Measurements from ENCODE around the gene TUBE1. TPM values are rescaled to one million over a fixed set of nuclear protein-coding genes. Genes with fewer than 3 reads are reported as not detected.
"Not testable (repeated sequence)": the region's sequence is repeated elsewhere in the genome, so short reads cannot be mapped to it uniquely, and the experiment has no call there.

TUBE1 gene
- total and polyA plus RNA-seq, 9 donors = 16.0 to 53.0 (median 25.9) TPM

DNA sequence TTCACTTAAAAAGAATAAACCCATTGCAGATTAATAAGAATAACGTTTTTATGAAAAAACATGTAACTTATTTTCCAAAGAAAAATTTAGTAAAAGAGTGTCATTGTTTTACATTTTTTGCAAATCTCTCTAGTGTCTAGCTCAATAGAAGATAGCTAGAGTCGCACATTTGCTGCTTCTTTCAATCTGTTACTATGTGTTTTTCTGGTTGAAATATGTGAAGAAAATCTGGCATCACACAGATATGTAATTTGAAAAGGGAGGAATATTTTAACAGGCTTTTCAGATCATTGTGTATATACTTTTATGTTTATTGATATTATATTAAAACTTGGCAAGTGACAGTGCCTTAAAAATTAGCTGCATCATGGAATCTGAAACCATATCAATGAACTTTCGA is 24.3 kb downstream of the TUBE1 start:
- no peaks in the 10 kb centered on the region for H3K27me3 ChIP-seq
- no peak for DNase-seq
- no peak for TF ChIP-seq POLR2A (IDR thresholded peaks at IDR 0.05)
- no peak overlapping the region for H3K4me3 ChIP-seq
- intact Hi-C loops (cut with DNase I) = no loop called here
- H3K9me3 ChIP-seq = no peaks in the 10 kb centered on the region
- no peak overlapping the region for H3K27ac ChIP-seq
- WGBS, 3 donors = 65 to 84% (median 66%) methylated on average over 3 of the region's 3 CpGs
- H3K36me3 ChIP-seq = no peaks in the 10 kb centered on the region
- H3K4me1 ChIP-seq (ENCODE audit: insufficient read depth) = no peaks in the 10 kb centered on the region

DNA sequence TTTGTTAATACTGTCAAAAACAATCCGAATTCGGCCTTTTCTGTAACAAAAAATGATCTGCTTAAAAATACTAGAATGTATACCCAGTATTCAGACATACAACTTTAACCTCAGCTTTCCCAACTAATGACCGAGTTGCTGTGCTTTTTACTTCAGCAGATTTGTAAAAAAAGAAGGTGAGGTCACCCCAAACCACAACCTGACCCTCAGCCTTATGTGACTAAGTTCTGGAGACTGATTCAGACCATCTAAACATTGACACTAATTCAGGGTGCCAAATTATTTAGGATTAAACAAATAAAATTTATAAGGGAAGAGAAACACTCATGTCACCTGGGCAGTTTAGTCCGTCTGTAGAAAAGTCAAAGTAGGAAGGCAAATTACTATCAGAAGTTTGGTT is 25.7 kb downstream of the TUBE1 start:
- H3K9me3 ChIP-seq = no peaks in the 10 kb centered on the region
- no peak overlapping the region for H3K27ac ChIP-seq
- DNase-seq = no peak
- H3K4me1 ChIP-seq (ENCODE audit: insufficient read depth) = no peaks in the 10 kb centered on the region
- H3K27me3 ChIP-seq = no peaks in the 10 kb centered on the region
- TF ChIP-seq POLR2A (IDR thresholded peaks at IDR 0.05) (no peak), EP300 (IDR thresholded peaks at IDR 0.05) (no peak)
- TF ChIP-seq, protein P1, sequence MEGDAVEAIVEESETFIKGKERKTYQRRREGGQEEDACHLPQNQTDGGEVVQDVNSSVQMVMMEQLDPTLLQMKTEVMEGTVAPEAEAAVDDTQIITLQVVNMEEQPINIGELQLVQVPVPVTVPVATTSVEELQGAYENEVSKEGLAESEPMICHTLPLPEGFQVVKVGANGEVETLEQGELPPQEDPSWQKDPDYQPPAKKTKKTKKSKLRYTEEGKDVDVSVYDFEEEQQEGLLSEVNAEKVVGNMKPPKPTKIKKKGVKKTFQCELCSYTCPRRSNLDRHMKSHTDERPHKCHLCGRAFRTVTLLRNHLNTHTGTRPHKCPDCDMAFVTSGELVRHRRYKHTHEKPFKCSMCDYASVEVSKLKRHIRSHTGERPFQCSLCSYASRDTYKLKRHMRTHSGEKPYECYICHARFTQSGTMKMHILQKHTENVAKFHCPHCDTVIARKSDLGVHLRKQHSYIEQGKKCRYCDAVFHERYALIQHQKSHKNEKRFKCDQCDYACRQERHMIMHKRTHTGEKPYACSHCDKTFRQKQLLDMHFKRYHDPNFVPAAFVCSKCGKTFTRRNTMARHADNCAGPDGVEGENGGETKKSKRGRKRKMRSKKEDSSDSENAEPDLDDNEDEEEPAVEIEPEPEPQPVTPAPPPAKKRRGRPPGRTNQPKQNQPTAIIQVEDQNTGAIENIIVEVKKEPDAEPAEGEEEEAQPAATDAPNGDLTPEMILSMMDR (IDR thresholded peaks at IDR 0.05) = no peak
- intact Hi-C loops (cut with DNase I) = no loop called here
- no peak overlapping the region for H3K4me3 ChIP-seq
- 93 to 97% (median 94%) methylated on average over 4 of the region's 4 CpGs for WGBS, 3 donors
- H3K36me3 ChIP-seq = no peaks in the 10 kb centered on the region

DNA sequence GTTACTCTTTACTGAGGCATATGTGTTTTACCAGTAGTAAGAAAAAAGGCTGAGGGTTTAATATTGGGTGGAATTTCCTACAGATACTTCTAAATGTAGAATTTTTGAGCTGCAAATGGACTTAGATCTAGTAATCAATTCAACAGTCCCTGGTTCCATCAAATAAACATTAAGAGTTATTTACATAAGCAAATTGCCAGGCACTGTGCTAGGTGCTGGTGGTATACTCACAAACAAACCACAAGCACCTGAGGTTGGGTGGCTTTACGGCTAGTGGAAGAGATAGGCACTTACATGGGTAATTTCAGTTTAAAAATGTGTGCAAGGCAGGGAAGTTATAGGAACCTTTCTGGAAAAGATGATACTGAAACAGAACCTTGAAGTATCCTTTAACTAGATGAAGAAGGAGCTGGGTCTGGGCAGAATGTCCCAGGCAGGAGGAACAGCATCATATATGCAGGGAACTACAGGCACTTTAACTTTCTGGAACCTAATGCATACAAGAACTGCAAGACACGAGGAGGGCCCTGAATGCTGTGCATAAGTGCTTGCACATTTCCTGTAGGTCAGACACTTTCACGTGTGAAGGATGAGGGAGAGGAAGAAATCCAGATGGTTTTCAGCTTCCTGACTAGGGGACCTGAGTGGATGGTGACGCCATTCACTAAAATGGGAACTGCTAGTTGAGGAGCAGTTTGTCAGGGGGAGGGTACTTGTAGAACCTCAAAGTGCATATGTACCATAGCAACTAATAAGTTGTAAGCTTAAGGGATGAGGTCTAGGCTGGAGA is 28.8 kb downstream of the TUBE1 start:
- intact Hi-C loops (cut with DNase I) = no loop called here
- 73 to 82% (median 80%) methylated on average over 4 of the region's 4 CpGs for WGBS, 3 donors

DNA sequence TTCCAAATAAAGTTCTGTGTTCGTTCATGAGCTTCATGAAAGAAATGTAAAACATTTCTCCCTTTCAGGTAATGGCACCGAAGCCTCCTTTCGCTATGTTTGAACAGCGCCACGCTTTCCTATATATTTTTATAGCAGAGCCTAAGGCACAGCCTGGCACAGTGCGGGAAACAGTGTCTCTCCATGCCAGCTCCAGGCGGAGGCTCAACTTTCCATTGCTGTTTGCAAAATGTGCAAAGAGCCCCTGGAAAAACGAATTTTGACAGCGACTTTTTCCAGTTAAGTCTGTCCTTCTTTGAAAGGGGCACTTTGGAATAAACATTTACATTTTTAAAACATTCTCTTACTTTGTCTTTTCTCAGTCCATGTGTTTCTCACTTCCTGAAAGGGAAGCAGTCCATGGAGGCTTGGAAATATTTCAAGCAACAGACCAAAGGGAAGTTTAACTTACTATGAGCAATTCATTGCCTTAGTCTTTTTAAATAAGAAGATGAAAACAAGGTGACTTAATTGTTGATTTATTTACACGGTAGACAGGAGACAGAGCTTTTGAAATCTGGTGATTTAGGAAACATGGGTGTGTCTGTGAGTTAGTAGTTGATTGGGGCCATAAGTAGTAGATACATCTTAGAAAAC is 32.6 kb downstream of the TUBE1 start:
- H3K9me3 ChIP-seq = no peaks in the 10 kb centered on the region
- intact Hi-C loops (cut with DNase I) = no loop called here
- H3K36me3 ChIP-seq = no peaks in the 10 kb centered on the region
- TF ChIP-seq, protein P1 (IDR thresholded peaks at IDR 0.05) = no peak
- TF ChIP-seq POLR2A (IDR thresholded peaks at IDR 0.05) (no peak), EP300 (IDR thresholded peaks at IDR 0.05) (no peak)
- H3K4me3 ChIP-seq = no peak overlapping the region
- 80 to 82% (median 81%) methylated on average over 10 of the region's 10 CpGs for WGBS, 3 donors
- H3K27ac ChIP-seq = no peak overlapping the region
- no peaks in the 10 kb centered on the region for H3K4me1 ChIP-seq (ENCODE audit: insufficient read depth)
- DNase-seq = no peak
- H3K27me3 ChIP-seq = no peaks in the 10 kb centered on the region

More for the DNA sequence above, 28.8 kb downstream of the TUBE1 start:
- Histone ChIP-seq H3K27ac (no peak overlapping the region), H3K9me3 (no peaks in the 10 kb centered on the region), H3K4me3 (no peak overlapping the region), H3K27me3 (no peaks in the 10 kb centered on the region), H3K36me3 (no peaks in the 10 kb centered on the region), H3K4me1 (ENCODE audit: insufficient read depth) (no peaks in the 10 kb centered on the region)
- TF ChIP-seq, protein P1 (IDR thresholded peaks at IDR 0.05) = no peak
- TF ChIP-seq POLR2A (IDR thresholded peaks at IDR 0.05) (no peak), EP300 (IDR thresholded peaks at IDR 0.05) (no peak)
- DNase-seq = no peak

DNA sequence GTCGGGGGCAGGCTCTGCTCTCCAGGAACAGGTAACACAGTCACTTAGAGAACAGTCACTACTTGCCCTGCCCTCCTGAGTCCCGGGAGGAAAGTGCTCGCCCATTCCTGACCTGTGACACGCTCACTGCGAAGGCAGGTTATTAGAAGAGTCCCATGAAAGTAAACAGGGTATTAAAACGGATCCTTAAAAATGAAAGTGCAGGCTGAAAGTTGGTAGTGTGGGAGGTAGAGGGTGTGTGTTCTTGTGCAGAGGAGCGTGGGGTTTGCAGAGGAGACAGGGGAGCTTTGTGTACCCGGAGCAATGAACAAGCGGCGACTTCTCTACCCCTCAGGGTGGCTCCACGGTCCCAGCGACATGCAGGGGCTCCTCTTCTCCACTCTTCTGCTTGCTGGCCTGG is 33.3 kb downstream of the TUBE1 start, which contains the start of gene CCN6:
CCN6 (plus strand) TSS at position 104 of the 400 bp plus-strand sequence; CDS start at position 358, 254 bp downstream.
- Histone ChIP-seq H3K4me3 (no peak within 1 kb of the TSS), H3K4me1 (ENCODE audit: insufficient read depth) (no peaks in the 10 kb centered on the region), H3K36me3 (no peaks in the 10 kb centered on the region), H3K9me3 (no peaks in the 10 kb centered on the region), H3K27me3 (no peaks in the 10 kb centered on the region), H3K27ac (no peak within 1 kb of the TSS)
- intact Hi-C loops (cut with DNase I) = no loop called here
- DNase-seq = no peak
- WGBS, 3 donors = 87 to 91% (median 89%) methylated on average over 12 of the region's 12 CpGs
- no peak for TF ChIP-seq POLR2A (IDR thresholded peaks at IDR 0.05)
- no peak for TF ChIP-seq EP300 (IDR thresholded peaks at IDR 0.05)
- TF ChIP-seq, protein P1 (IDR thresholded peaks at IDR 0.05) = no peak

DNA sequence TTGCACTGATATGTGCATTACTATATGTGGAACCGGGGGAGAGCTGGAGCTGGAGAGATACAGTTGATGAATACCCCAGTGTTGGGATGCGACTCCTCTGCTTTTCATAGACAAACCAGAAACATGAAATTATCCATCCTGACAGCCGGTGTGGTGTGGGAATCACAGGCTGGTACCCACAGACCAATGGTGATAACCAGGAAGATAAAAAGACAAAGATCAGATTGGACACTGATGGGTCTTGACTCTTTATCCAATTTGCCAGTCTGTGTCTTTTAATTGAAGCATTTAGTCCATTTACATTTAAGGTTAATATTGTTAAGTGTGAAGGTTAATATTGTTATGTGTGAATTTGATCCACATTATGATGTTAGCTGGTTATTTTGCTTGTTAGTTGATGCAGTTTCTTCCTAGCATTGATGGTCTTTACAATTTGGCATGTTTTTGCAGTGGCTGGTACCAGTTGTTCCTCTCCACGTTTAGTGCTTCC is 36.0 kb downstream of the TUBE1 start:
- H3K27ac ChIP-seq; H3K4me3 ChIP-seq; H3K36me3 ChIP-seq; DNase-seq; H3K9me3 ChIP-seq; H3K4me1 ChIP-seq (ENCODE audit: insufficient read depth); H3K27me3 ChIP-seq; intact Hi-C loops (cut with DNase I): not testable (repeated sequence)
- WGBS, 3 donors = 66 to 72% (median 71%) methylated on average over 4 of the region's 4 CpGs

All from ovary (tissue), 9 donors.